Transverse colon (tissue), 3 donors: Measurements from ENCODE around the gene PLXNB2.

Source experiments
- CTCF ChIP-seq, 5 experiments: fragments of 200-600 bp in 3 of 5; fragments of 450-650 bp in 2 of 5; sonication (generic) in 3 of 5; IDR thresholded peaks; 1 replicate in 2 of 5; 2 replicates in 3 of 5; pipeline ENCODE4 v1.5.1; 2016 to 2017; ENCODE audit warnings: antibody characterized with exemption in 5 of 5, inconsistent platforms in 3 of 5, mild to moderate bottlenecking in 2 of 5, moderate library complexity in 1 of 5
- POLR2A ChIP-seq: fragments of 450-650 bp; IDR thresholded peaks from one replicate; pipeline ENCODE4 v1.6.1; 2016; ENCODE audit warnings: antibody characterized with exemption, mild to moderate bottlenecking, moderate library complexity

DNA sequence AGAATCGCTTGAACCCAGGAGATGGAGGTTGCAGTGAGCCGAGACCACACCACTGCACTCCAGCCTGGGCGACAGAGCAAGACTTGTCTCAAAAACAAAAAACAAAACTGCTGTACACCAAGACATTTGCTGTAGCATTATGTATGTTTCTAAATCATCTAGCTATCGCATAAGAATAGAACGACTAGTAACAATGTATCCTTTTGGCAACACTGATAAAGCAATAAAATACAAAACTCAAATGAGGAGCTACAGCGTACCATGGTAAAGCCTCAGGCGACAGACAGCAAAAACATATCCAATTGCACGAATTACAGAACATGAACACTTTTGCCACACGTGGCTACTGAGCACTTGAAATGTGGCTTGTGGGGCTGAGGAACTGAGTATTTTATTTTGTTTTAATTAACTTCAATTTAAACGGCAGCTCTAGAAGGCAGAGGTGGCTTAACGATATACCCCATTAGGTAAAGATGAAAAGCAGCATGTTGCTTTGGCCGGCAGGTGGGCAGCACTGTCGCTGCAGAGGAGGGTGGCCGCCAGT lies 65.0 kb downstream of the PLXNB2 start:
- TF ChIP-seq CTCF (IDR thresholded peaks at IDR 0.05) (no peak), POLR2A (no peak)
